Epithelial cell of prostate (primary cell): ENCODE data around the gene FAM81A.
"Not testable (repeated sequence)": the region's sequence is repeated elsewhere in the genome, so short reads cannot be mapped to it uniquely, and the experiment has no call there.

Experiments used
- DNase-seq: peaks from one replicate; pipeline ENCODE4 v3.0.0-alpha.2; 2011; ENCODE audit warnings: low read depth, low spot score
- H3K27ac ChIP-seq: fragments of 450-650 bp; 2 replicates; pipeline ENCODE4 v1.5.1; 2017; ENCODE audit warnings: mild to moderate bottlenecking

FAM81A gene

GRCh38 chr15:59420986-59421618, 16.9 kb upstream of the FAM81A start:
- no peak overlapping the region for H3K27ac ChIP-seq
- no peak for DNase-seq

GRCh38 chr15:59424616-59425015, 13.4 kb upstream of the FAM81A start:
- no peak for DNase-seq
- H3K27ac ChIP-seq = no peak overlapping the region

- not testable (repeated sequence) for H3K27ac ChIP-seq, DNase-seq
These were observed 9.1 kb upstream of the FAM81A start for GRCh38 chr15:59428898-59429297.

DNA sequence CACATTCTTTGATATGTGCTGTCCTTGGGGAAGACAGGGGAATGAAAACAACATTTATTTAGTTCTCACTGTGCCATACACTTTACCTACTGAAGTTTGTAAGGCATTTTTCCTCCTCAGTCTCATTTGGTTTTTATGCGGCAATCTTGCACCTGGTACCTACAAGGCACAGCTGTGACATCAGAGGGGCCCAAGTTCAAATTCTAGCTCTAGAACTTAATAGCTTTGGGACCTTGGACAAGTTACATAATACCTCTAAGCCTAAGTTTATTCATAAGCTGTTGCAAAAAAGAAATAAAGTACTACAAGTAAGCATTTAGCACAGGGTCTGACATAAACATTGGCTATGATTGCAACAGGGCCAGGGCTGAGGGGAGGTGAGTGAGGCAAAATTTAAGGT, 5.6 kb upstream of the FAM81A start:
- no peak for DNase-seq
- no peak overlapping the region for H3K27ac ChIP-seq

DNA sequence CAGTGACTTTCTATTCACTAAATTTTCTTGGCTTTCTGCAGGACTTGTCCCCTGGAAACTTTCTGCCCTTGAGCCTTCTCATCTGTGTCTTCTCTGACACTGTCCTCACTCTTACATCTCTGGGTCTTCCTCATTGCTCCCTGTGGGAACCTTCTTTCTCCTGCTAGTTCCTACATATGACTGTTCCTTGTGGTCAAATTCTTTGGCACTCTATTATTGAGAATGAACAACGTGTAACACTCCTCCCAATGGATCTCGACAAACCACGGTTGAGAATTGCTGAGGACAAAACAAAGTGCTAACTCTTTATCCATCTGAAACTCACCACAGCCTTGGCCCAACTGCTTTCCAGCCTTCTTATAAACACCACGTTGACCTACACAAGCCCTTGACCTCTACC, 3.5 kb upstream of the FAM81A start:
- no peak overlapping the region for H3K27ac ChIP-seq
- no peak for DNase-seq

- DNase-seq = no peak
- no peak overlapping the region for H3K27ac ChIP-seq
These were observed 1.2 kb upstream of the FAM81A start for GRCh38 chr15:59436774-59437141.

GRCh38 chr15:59437142-59437816, 707 bp upstream of the FAM81A start:
- no peak overlapping the region for H3K27ac ChIP-seq
- no peak for DNase-seq

GRCh38 chr15:59438625-59439290, 772 bp downstream of the FAM81A start:
- no peak for DNase-seq
- H3K27ac ChIP-seq = no peak overlapping the region

- H3K27ac ChIP-seq = no peak overlapping the region
- DNase-seq = no peak
These were observed 1.6 kb downstream of the FAM81A start for GRCh38 chr15:59439576-59439975.

DNA sequence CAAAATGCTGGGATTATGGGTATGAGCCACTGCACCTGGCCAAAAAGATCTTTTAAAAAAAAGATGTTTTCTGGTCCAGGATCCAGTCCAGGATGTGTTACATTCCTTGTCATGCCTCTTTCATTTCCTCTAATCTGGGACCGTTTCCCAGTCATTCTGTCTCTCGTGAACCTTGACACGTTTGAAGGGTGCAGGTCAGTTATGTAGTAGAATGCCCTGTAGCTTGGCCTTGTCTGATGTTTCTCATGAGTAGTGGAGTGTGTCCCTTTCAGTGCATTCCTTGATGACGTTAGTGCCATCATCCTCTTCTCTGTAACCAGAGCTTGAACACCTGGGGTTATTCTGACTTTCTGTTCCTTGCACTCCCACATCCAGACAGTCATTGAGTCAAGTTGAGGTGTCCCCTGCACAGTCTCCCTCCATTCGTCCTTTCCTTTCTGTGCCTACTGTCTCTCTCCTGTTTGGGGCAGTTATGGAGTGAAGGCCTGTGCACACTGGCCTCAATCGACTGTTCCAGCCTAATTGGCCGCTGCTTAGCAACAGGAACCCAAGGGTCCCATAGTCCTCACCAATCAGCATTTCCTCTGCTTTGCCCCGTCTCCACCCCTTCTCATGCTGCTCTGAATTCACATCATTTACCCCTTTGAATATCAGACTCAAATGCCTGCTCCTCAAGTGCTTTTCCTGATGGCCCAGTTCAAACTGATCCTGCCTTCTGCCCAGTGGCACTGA, 5.5 kb downstream of the FAM81A start:
- no peak overlapping the region for H3K27ac ChIP-seq
- no peak for DNase-seq

GRCh38 chr15:59444081-59444835, 6.3 kb downstream of the FAM81A start:
- DNase-seq = no peak
- H3K27ac ChIP-seq = no peak overlapping the region

DNA sequence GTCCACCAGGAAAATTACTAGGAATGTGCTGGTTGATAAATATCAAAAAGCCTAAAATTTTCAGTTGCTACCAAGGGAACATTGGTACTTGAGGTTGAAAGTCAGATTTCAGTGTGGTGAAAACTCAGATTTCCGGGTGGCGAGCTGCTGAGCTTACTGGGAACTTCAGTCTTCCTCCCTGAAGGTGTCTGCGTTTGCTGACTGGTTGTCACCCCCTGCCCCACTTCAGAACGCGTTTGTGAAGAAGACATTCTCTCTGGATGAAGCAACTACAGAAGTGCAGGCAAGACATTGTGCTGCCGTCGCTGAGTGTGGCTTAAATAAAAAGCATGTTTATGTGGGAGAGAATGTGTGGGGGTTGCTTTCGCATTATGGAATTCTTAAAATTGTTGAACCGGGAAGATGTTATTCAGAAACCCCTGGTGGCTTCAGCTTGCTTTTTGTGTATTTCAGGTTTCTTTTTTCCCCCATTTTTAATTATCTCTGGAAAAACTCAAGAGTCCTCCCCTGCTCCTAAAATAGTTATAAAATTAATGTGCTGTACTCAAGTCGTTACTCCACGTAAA, 7.1 kb downstream of the FAM81A start:
- no peak overlapping the region for H3K27ac ChIP-seq
- DNase-seq = no peak

GRCh38 chr15:59446232-59446957, 8.4 kb downstream of the FAM81A start:
- DNase-seq = no peak
- H3K27ac ChIP-seq = no peak overlapping the region

GRCh38 chr15:59447367-59447766, 9.4 kb downstream of the FAM81A start:
- no peak overlapping the region for H3K27ac ChIP-seq
- no peak for DNase-seq

DNA sequence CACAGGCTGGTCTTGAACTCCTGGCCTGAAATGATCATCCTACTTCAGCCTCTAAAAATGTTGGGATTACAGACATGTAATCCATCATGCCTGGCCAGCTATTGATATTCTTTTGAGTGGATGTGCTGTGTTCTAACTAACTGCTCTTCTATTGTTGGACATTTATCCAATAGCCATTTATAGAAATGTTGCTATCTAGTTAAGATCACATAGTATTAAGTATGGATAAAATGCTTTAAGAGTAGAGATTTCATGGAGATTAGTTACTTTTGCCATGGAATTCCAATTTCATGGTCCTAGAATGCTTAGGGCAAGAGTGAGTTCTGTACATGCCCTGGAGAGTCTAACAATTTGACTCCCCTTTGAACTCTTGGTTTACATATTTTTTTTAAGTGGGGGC, 10.9 kb downstream of the FAM81A start:
- no peak overlapping the region for H3K27ac ChIP-seq
- DNase-seq = no peak

DNA sequence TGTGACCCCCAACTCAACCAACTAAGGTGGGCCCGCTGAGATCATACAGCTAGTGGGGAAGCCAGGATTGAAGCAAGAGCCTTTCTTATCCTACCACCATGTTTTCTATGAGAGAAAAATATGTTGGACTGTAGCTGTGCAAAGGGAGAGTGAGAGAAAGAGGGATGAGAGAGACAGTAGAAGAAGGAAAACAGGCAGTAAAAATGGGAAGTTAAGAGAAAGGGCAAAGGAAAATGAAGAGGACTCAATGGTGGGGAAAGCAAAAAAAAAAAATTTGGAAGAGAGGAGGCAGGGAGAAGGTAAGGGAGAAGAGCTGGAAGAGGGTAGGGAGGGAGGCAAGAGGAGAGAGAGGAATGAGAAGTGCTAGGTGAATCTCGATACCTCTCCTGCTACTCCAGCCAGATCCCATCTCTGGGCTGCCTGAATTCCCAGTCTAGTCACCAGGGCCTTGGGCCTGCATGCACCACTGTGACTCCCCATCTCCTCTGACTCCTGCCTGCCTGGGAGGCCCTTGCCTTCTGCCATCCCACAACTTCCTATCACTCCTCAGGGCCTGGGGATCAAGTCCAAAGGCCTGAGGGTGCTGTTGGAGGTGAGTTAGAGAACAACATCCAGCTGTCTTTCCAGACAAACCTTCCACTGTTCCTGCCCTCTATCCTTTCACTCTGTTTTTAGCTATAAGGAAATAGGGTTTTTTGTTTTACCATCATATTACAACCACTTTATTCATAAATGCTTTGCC, 15.7 kb downstream of the FAM81A start:
- no peak for DNase-seq
- H3K27ac ChIP-seq = no peak overlapping the region

GRCh38 chr15:59456114-59456513, 18.1 kb downstream of the FAM81A start:
- peak; percentile 40 for DNase-seq
- peak overlapping the region; percentile 53 for H3K27ac ChIP-seq

GRCh38 chr15:59457103-59457502, 19.1 kb downstream of the FAM81A start:
- H3K27ac ChIP-seq = peak overlapping the region; percentile 53
- DNase-seq = no peak

GRCh38 chr15:59461521-59461920, 23.5 kb downstream of the FAM81A start:
- H3K27ac ChIP-seq = no peak overlapping the region
- DNase-seq = no peak
